Sigmoid colon (tissue), 4 donors: ENCODE measurements around the gene CRYBB1.

Experiments used
- EP300 ChIP-seq, 4 donors: sonication (generic); formaldehyde crosslinking; IDR thresholded peaks; one replicate each; pipeline ENCODE4 v1.6.1; 2017; ENCODE audit warnings: antibody characterized with exemption in 4 of 4
- POLR2A ChIP-seq, 2 donors: fragments of 450-650 bp; IDR thresholded peaks; one replicate each; pipeline ENCODE4 v1.6.1; 2016; ENCODE audit warnings: antibody characterized with exemption in 2 of 2, mild to moderate bottlenecking in 2 of 2, moderate library complexity in 2 of 2
- POLR2AphosphoS5 ChIP-seq, 4 donors: sonication (generic); formaldehyde crosslinking; IDR thresholded peaks; one replicate each; pipeline ENCODE4 v1.6.1; 2017; ENCODE audit warnings: antibody characterized with exemption in 4 of 4
- TF ChIP-seq, protein P1 (sequence below), 4 experiments: fragments of 450-650 bp in 3 of 4; fragments of 200-600 bp in 1 of 4; IDR thresholded peaks; one replicate each; pipeline ENCODE4 v1.5.1; 2016 to 2019; ENCODE audit warnings: antibody characterized with exemption in 4 of 4, mild to moderate bottlenecking in 3 of 4, moderate library complexity in 2 of 4

DNA sequence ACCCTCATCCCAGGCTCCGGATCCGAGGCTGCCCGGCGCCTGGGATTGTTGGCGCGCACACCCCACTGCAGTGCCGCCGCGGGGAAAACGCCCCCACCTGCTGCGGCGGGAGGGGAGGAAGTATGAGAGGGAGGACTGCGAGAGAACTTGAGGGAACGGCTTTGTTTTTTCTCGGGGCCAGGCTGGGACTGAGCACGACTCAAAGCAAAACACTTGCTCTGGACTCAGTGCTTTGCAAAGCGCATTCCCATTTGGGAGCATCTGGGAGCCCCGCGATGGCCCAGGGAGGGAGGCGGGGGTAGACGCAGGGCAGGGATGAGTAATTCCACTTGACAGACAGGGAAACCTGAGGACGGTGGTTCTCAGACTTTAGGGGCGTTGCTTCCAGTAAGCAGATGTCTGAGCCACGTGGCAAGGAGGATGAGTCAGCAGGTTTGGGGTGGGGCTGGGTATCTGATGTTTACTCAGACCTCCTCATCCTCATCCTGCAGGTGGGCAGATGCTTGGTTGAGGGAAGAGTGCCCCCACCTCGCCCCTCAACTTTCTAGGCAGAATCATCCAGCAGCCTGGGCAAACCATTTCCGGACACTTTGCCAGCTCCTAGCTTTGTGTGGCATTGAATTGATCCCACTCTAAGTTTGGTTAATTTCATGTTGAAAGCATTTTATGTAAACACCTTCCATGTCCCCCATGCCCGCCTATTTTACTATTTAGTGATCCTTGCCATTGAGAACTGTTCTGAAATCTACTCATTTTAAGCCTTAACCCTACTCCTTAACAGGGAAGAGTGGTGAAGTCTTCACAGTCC, 41.0 kb upstream of the CRYBB1 start:
- TF ChIP-seq, protein P1, sequence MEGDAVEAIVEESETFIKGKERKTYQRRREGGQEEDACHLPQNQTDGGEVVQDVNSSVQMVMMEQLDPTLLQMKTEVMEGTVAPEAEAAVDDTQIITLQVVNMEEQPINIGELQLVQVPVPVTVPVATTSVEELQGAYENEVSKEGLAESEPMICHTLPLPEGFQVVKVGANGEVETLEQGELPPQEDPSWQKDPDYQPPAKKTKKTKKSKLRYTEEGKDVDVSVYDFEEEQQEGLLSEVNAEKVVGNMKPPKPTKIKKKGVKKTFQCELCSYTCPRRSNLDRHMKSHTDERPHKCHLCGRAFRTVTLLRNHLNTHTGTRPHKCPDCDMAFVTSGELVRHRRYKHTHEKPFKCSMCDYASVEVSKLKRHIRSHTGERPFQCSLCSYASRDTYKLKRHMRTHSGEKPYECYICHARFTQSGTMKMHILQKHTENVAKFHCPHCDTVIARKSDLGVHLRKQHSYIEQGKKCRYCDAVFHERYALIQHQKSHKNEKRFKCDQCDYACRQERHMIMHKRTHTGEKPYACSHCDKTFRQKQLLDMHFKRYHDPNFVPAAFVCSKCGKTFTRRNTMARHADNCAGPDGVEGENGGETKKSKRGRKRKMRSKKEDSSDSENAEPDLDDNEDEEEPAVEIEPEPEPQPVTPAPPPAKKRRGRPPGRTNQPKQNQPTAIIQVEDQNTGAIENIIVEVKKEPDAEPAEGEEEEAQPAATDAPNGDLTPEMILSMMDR (IDR thresholded peaks at IDR 0.05) = no peak
- TF ChIP-seq POLR2A (IDR thresholded peaks at IDR 0.05) (no peak), EP300 (IDR thresholded peaks at IDR 0.05) (no peak), POLR2AphosphoS5 (IDR thresholded peaks at IDR 0.05) (peak in 1 of 4 donors; percentile 48)
